Endothelial cell of umbilical vein (primary cell): ENCODE results near the gene ARRB1. TPM values are rescaled to one million over a fixed set of nuclear protein-coding genes. Genes with fewer than 3 reads are reported as not detected.

ENCODE experiments used
- BruUV-seq: library from RNA; stranded (reverse); fragments of 400-500 nt; replicated peaks from 2 replicates; lab custom pipeline; 2021; lab: Mats Ljungman, UMichigan
- CTCF ChIA-PET: fragments of 300-600, 350-600 bp; sonication (Branson Sonifier 250); formaldehyde crosslinking; loops from one replicate; lab custom pipeline; 2021; ENCODE audit warnings: antibody characterized with exemption, inconsistent platforms; lab: Charles Lee
- POLR2A ChIA-PET: fragments of 300-600, 350-600 bp; sonication (Branson Sonifier 250); formaldehyde crosslinking; loops from one replicate; lab custom pipeline; 2021; ENCODE audit warnings: antibody characterized with exemption, inconsistent platforms; lab: Charles Lee
- DNase-seq: peaks from one replicate; pipeline ENCODE4 v3.0.0-alpha.2; 2011; ENCODE audit warnings: low read depth, low spot score
- FAIRE-seq: peaks from 2 replicates; lab custom pipeline; 2011; peaks lifted over from hg19 to GRCh38; lab: Jason Lieb, UNC
- H2AFZ ChIP-seq: 2 replicates; pipeline ENCODE4 v1.6.0; 2012; ENCODE audit warnings: low read depth, low read length, control low read depth, inconsistent platforms
- H3K27ac ChIP-seq: 2 replicates; pipeline ENCODE4 v1.5.1; 2011; ENCODE audit warnings: low read depth, mild to moderate bottlenecking, control low read depth, low read length, moderate library complexity; ENCODE audit not compliant: insufficient read depth
- H3K27me3 ChIP-seq, 2 experiments: 2 replicates each; pipeline versions ENCODE4 v1.6.0 to v1.6.1; 2011; ENCODE audit warnings: low read length in 2 of 2, mixed read lengths in 1 of 2; ENCODE audit not compliant: control insufficient read depth in 2 of 2, insufficient read depth in 2 of 2
- H3K36me3 ChIP-seq, 2 experiments: 2 replicates in 1 of 2; 3 replicates in 1 of 2; pipeline ENCODE4 v1.5.1; 2011; ENCODE audit warnings: low read length in 2 of 2, mild to moderate bottlenecking in 1 of 2, moderate library complexity in 1 of 2; ENCODE audit not compliant: control insufficient read depth in 2 of 2, insufficient read depth in 2 of 2; ENCODE audit errors: extremely low read depth in 1 of 2
- H3K4me1 ChIP-seq: 3 replicates; pipeline ENCODE4 v1.5.1; 2011; ENCODE audit warnings: mild to moderate bottlenecking, low read length; ENCODE audit not compliant: control insufficient read depth, insufficient read depth; ENCODE audit errors: extremely low read depth
- H3K4me2 ChIP-seq: 2 replicates; pipeline ENCODE4 v1.6.1; 2011; ENCODE audit warnings: low read length, control low read depth, mixed read lengths; ENCODE audit not compliant: insufficient read depth
- H3K4me3 ChIP-seq, 3 experiments: fragments of 200-600 bp in 1 of 3; sonication (generic), shearing (Covaris generic) in 1 of 3; replicated peaks in 1 of 3; 2 replicates each; pipeline ENCODE4 v1.5.1; 2011 to 2016; ENCODE audit warnings: control low read depth in 3 of 3, low read length in 3 of 3, mild to moderate bottlenecking in 2 of 3, inconsistent platforms in 1 of 3, low read depth in 1 of 3, moderate library complexity in 1 of 3; ENCODE audit not compliant: insufficient read depth in 1 of 3
- H3K79me2 ChIP-seq: 2 replicates; pipeline ENCODE4 v1.6.0; 2012; ENCODE audit warnings: low read length, inconsistent platforms; ENCODE audit not compliant: control insufficient read depth, insufficient read depth
- H3K9ac ChIP-seq: replicated peaks from 2 replicates; pipeline ENCODE3; 2011; ENCODE audit warnings: low read length, control low read depth; ENCODE audit not compliant: insufficient read depth; ENCODE audit errors: extremely low read depth
- H3K9me1 ChIP-seq: replicated peaks from 3 replicates; pipeline ENCODE4 v1.6.0; 2011; ENCODE audit warnings: mild to moderate bottlenecking, low read length; ENCODE audit not compliant: control insufficient read depth, insufficient read depth; ENCODE audit errors: extremely low read depth
- H3K9me3 ChIP-seq: replicated peaks from 2 replicates; pipeline ENCODE4 v1.5.1; 2012; ENCODE audit warnings: low read length, inconsistent platforms; ENCODE audit not compliant: control insufficient read depth, insufficient read depth
- H4K20me1 ChIP-seq: replicated peaks from 2 replicates; pipeline ENCODE3; 2011; ENCODE audit warnings: mild to moderate bottlenecking, low read length; ENCODE audit not compliant: control insufficient read depth, insufficient read depth; ENCODE audit errors: extremely low read depth
- CTCF ChIP-seq, 2 donors: IDR thresholded peaks; 1 replicate in 1 of 2; 2 replicates in 1 of 2; pipeline ENCODE4 v1.5.1; 2011; ENCODE audit warnings: low read length in 2 of 2, mild to moderate bottlenecking in 2 of 2, moderate library complexity in 2 of 2, control low read depth in 1 of 2, inconsistent platforms in 1 of 2, low read depth in 1 of 2; ENCODE audit not compliant: insufficient read depth in 1 of 2; ENCODE audit errors: extremely low read depth in 1 of 2
- EZH2 ChIP-seq: IDR thresholded peaks from 2 replicates; pipeline ENCODE4 v1.6.1; 2012; ENCODE audit warnings: borderline replicate concordance, low read depth, mild to moderate bottlenecking, moderate library complexity, low read length, inconsistent platforms; ENCODE audit not compliant: severe bottlenecking
- FOS ChIP-seq: IDR thresholded peaks from 2 replicates; pipeline ENCODE4 v1.6.1; 2011; ENCODE audit warnings: mild to moderate bottlenecking, low read length, moderate library complexity, borderline replicate concordance; ENCODE audit not compliant: insufficient read depth
- GATA2 ChIP-seq: IDR thresholded peaks from 2 replicates; pipeline ENCODE4 v1.7.0; 2011; ENCODE audit warnings: low read depth, mild to moderate bottlenecking, moderate library complexity, mixed read lengths, low read length; ENCODE audit not compliant: insufficient read length, insufficient read depth
- JUN ChIP-seq: IDR thresholded peaks from 2 replicates; pipeline ENCODE4 v1.6.1; 2011; ENCODE audit warnings: borderline replicate concordance, low read depth; ENCODE audit not compliant: insufficient read length, insufficient read depth
- MAX ChIP-seq: IDR thresholded peaks from 2 replicates; pipeline ENCODE4 v1.6.1; 2011; ENCODE audit not compliant: insufficient read depth, insufficient read length
- MYC ChIP-seq: IDR thresholded peaks from one replicate; pipeline ENCODE4 v1.6.1; 2011; ENCODE audit warnings: mild to moderate bottlenecking, low read depth, low read length
- POLR2A ChIP-seq: IDR thresholded peaks from 2 replicates; pipeline ENCODE4 v1.6.1; 2012; ENCODE audit warnings: low read depth, mild to moderate bottlenecking, control low read depth, low read length
- POLR2AphosphoS5 ChIP-seq: IDR thresholded peaks from 2 replicates; pipeline ENCODE4 v1.6.1; 2012; ENCODE audit warnings: low read depth, mild to moderate bottlenecking, control low read depth, low read length, moderate library complexity; ENCODE audit not compliant: insufficient read depth
- dilution Hi-C: fragments of 300-500 bp; cut with MboI; formaldehyde crosslinking; loops from one replicate; pipeline ENCODE4 v1.15.0; 2019; ENCODE audit warnings: low sequenced_read_pairs; ENCODE audit not compliant: extremely low pct_ligation_motif_present
- intact Hi-C: fragments of 100-400 bp; cut with micrococcal nuclease; formaldehyde crosslinking; loops from one replicate; pipeline ENCODE4 v1.10.0; 2022
- polyA plus RNA-seq, 4 experiments: library from polyadenylated mRNA; depleted of rRNA in 3 of 4; stranded (reverse) in 3 of 4; unstranded in 1 of 4; fragments of >200 nt; gene quantifications; 2 replicates each; pipeline versions ENCODE4 v1.2.1 to v1.2.3, GENCODE V29; 2011 to 2012; ENCODE audit warnings: missing spikeins in 1 of 4
- total RNA-seq: library from RNA; stranded (reverse); gene quantifications from 2 replicates; pipeline ENCODE4 v1.2.3, GENCODE V29; 2021

ARRB1 gene
- total and polyA plus RNA-seq, 2 donors (not counting 3 experiments of a cell fraction or from before 2014, with no cell fraction given) = 63.9 to 92.6 TPM

GRCh38 chr11:75380716-75381420, 29.4 kb upstream of the ARRB1 start:
- H3K27me3 ChIP-seq = no peaks in the 10 kb centered on the region
- no peaks in the 10 kb centered on the region for H4K20me1 ChIP-seq
- H2AFZ ChIP-seq = no peak overlapping the region
- no peak overlapping the region for H3K4me2 ChIP-seq
- intact Hi-C loops = no loop called here
- H3K36me3 ChIP-seq = no peaks in the 10 kb centered on the region
- no peak for DNase-seq
- BruUV-seq = no TSS peak
- dilution Hi-C loops = no loop called here
- TF ChIP-seq JUN (no peak), MYC (no peak), CTCF (IDR thresholded peaks at IDR 0.05; ENCODE audit: extremely low read depth in 1 of 2, insufficient read depth in 1 of 2, low read depth in 1 of 2, low read length in 2 of 2) (no peak), POLR2A (no peak), FOS (no peak), MAX (no peak), GATA2 (no peak), POLR2AphosphoS5 (no peak), EZH2 (no peak)
- no peak overlapping the region for H3K9ac ChIP-seq
- no peak for FAIRE-seq
- no peak overlapping the region for H3K4me3 ChIP-seq
- ChIA-PET CTCF (interaction anchor here (0.7 to 10.6 kb wide), 7 partner anchors 9 to 106 kb away, joined by 3 to 166 read pairs (median 14); no protein-coding TSS in a partner anchor), POLR2A (no interaction called here)
- no peaks in the 10 kb centered on the region for H3K79me2 ChIP-seq
- H3K9me1 ChIP-seq = no peaks in the 10 kb centered on the region
- no peak overlapping the region for H3K27ac ChIP-seq
- H3K4me1 ChIP-seq = peaks cover under 1% of the 10 kb centered on the region
- no peaks in the 10 kb centered on the region for H3K9me3 ChIP-seq
